Upper lobe of left lung (tissue), 6 donors: ENCODE results near the gene PRXL2A. TPM values are rescaled to one million over a fixed set of nuclear protein-coding genes. Genes with fewer than 3 reads are reported as not detected.

Source experiments
- ATAC-seq, 2 donors: fragments of 200-7000 bp; cut with Tn5 transposase; one replicate each; pipeline ENCODE4 v1.9.1; 2022; ENCODE audit warnings: mild to moderate bottlenecking in 2 of 2, moderate library complexity in 2 of 2; ENCODE audit not compliant: low FRiP score in 2 of 2
- DNase-seq, 2 donors: peaks; one replicate each; pipeline ENCODE4 v3.0.0-alpha.2; 2019 to 2020
- H3K27ac ChIP-seq, 4 donors: fragments of 200-600 bp; sonication (generic); one replicate each; pipeline ENCODE4 v1.5.1; 2016 to 2019
- H3K27me3 ChIP-seq, 4 donors: fragments of 200-600 bp; sonication (generic); one replicate each; pipeline ENCODE4 v1.5.1; 2017 to 2019
- H3K36me3 ChIP-seq, 4 donors: fragments of 200-600 bp; sonication (generic); one replicate each; pipeline ENCODE4 v1.5.1; 2016 to 2019
- H3K4me1 ChIP-seq, 4 donors: fragments of 200-600 bp; sonication (generic); one replicate each; pipeline ENCODE4 v1.5.1; 2018 to 2019
- H3K4me3 ChIP-seq, 4 donors: fragments of 200-600 bp; sonication (generic); one replicate each; pipeline ENCODE4 v1.5.1; 2017 to 2019; ENCODE audit warnings: mild to moderate bottlenecking in 2 of 4, moderate library complexity in 1 of 4
- H3K9me3 ChIP-seq, 4 donors: fragments of 200-600 bp; sonication (generic); one replicate each; pipeline ENCODE4 v1.5.1; 2018 to 2019
- EP300 ChIP-seq, 4 donors: sonication (generic); formaldehyde crosslinking; IDR thresholded peaks; one replicate each; pipeline ENCODE4 v1.5.1; 2017; ENCODE audit warnings: antibody characterized with exemption in 4 of 4, control low read depth in 2 of 4
- POLR2A ChIP-seq, 4 donors: fragments of 450-650 bp; IDR thresholded peaks; one replicate each; pipeline ENCODE4 v1.5.1; 2016 to 2017; ENCODE audit warnings: antibody characterized with exemption in 4 of 4, mild to moderate bottlenecking in 2 of 4
- POLR2AphosphoS5 ChIP-seq, 2 donors: sonication (generic); formaldehyde crosslinking; IDR thresholded peaks; one replicate each; pipeline ENCODE4 v1.5.1; 2017; ENCODE audit warnings: antibody characterized with exemption in 2 of 2
- WGBS, 2 donors: methylation state at CpG; one replicate each; pipeline ENCODE4 v1.1.5; 2017 to 2018; 5-methylcytosine and 5-hydroxymethylcytosine counted together
- total RNA-seq, 6 donors: library from RNA; depleted of rRNA in 4 of 6; stranded (reverse); fragments of >200 nt in 4 of 6; gene quantifications; one replicate each; pipeline versions ENCODE4 v1.1.0 to v1.2.1, GENCODE V29; 2016 to 2021
- TF ChIP-seq, protein P1 (sequence below), 6 experiments: fragments of 450-650 bp in 4 of 6; fragments of 200-600 bp in 2 of 6; sonication (generic) in 2 of 6; IDR thresholded peaks; one replicate each; pipeline ENCODE4 v1.5.1; 2016 to 2019; ENCODE audit warnings: antibody characterized with exemption in 6 of 6
- donor health status: DM: no; HTN: no; CAD: no; lungs with moderate emphysema.
- donor health status: DM: no; HTN: yes; CAD: no; lungs with severe emphysema.

PRXL2A gene
- total RNA-seq, 6 donors from 2014 or later: 19.9 to 46.0 (median 33.2) TPM

DNA sequence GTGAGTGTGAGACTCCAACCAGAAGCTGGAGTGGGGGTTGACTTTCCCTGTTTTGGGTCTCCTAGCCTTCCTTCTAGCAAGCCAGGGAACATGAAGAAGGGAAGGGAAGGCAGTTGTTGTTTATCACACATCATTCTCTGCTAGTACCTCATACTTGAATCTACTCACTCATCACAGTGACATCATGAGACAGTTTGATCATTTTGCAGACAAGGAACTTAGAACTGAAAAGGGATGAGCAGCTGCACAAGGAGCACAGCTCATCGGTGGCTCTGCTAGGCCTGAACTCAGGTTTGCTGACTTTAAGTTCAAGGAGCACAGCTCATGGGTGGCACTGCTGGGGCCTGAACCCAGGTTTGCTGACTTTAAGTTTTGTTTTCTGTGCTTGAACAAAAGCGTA lies 19.2 kb downstream of the PRXL2A start:
- WGBS, 2 donors: 84 to 95% methylated on average over 2 of the region's 2 CpGs
- no peak for DNase-seq
- H3K36me3 ChIP-seq: peaks cover 0 to 5% (median 2%) of the 10 kb centered on the region in 4 donors

DNA sequence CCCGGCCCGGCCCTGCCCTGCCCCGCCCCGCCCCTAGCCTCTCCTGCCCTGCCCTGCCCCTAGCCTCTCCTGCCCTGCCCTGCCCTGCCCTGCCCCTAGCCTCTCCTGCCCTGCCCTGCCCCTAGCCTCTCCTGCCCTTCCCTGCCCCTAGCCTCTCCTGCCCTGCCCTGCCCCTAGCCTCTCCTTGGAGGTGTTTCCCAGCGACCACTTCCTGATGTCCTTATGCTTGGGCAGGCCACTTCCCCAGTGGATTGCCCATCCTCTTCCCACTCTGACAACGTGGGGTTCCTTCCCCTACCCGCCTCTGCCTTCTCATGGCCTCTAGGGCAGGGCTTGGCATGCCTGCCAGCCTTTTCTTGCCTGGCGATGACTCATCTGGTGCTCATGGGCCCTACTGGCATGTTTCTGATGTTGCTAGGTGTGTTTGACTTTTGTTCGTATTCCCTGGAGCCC lies 21.2 kb downstream of the PRXL2A start:
- Histone ChIP-seq H3K27me3 (no peaks in the 10 kb centered on the region), H3K4me3 (no peak overlapping the region), H3K9me3 (no peaks in the 10 kb centered on the region), H3K27ac (no peak overlapping the region), H3K36me3 (peaks cover 0 to 5% (median 0%) of the 10 kb centered on the region in 4 donors), H3K4me1 (peaks cover 0 to 5% (median 0%) of the 10 kb centered on the region in 4 donors)
- WGBS, 2 donors: 65 to 74% methylated on average over 9 of the region's 9 CpGs
- peak; percentile 29 to 88 for DNase-seq
- ATAC-seq: peak; percentile 81 to 85
- no peak for TF ChIP-seq POLR2A (IDR thresholded peaks at IDR 0.05)
- TF ChIP-seq EP300 (IDR thresholded peaks at IDR 0.05): no peak
- TF ChIP-seq, protein P1, sequence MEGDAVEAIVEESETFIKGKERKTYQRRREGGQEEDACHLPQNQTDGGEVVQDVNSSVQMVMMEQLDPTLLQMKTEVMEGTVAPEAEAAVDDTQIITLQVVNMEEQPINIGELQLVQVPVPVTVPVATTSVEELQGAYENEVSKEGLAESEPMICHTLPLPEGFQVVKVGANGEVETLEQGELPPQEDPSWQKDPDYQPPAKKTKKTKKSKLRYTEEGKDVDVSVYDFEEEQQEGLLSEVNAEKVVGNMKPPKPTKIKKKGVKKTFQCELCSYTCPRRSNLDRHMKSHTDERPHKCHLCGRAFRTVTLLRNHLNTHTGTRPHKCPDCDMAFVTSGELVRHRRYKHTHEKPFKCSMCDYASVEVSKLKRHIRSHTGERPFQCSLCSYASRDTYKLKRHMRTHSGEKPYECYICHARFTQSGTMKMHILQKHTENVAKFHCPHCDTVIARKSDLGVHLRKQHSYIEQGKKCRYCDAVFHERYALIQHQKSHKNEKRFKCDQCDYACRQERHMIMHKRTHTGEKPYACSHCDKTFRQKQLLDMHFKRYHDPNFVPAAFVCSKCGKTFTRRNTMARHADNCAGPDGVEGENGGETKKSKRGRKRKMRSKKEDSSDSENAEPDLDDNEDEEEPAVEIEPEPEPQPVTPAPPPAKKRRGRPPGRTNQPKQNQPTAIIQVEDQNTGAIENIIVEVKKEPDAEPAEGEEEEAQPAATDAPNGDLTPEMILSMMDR (IDR thresholded peaks at IDR 0.05): peak in 1 of 6 experiments; percentile 21
- TF ChIP-seq POLR2AphosphoS5 (IDR thresholded peaks at IDR 0.05): peak in 1 of 2 donors; percentile 33

More for the DNA sequence above, 19.2 kb downstream of the PRXL2A start:
- Histone ChIP-seq H3K4me3 (no peak overlapping the region), H3K9me3 (no peaks in the 10 kb centered on the region), H3K4me1 (peaks cover 0 to 5% (median 0%) of the 10 kb centered on the region in 4 donors), H3K27ac (no peak overlapping the region), H3K27me3 (no peaks in the 10 kb centered on the region)
- ATAC-seq: no peak
- TF ChIP-seq POLR2AphosphoS5 (IDR thresholded peaks at IDR 0.05) (no peak), POLR2A (IDR thresholded peaks at IDR 0.05) (no peak), EP300 (IDR thresholded peaks at IDR 0.05) (no peak)
- TF ChIP-seq, protein P1 (IDR thresholded peaks at IDR 0.05): no peak

- Histone ChIP-seq H3K27me3 (no peaks in the 10 kb centered on the region), H3K4me3 (no peak overlapping the region), H3K9me3 (no peaks in the 10 kb centered on the region), H3K36me3 (no peaks in the 10 kb centered on the region), H3K27ac (no peak overlapping the region), H3K4me1 (peaks cover 0 to 5% (median 0%) of the 10 kb centered on the region in 4 donors)
- no peak for DNase-seq
- TF ChIP-seq POLR2AphosphoS5 (IDR thresholded peaks at IDR 0.05) (no peak), POLR2A (IDR thresholded peaks at IDR 0.05) (no peak)
- ATAC-seq: no peak
- WGBS, 2 donors: 72 to 79% methylated on average over 3 of the region's 3 CpGs
These were observed 24.8 kb downstream of the PRXL2A start for GRCh38 chr10:80433134-80433533.

DNA sequence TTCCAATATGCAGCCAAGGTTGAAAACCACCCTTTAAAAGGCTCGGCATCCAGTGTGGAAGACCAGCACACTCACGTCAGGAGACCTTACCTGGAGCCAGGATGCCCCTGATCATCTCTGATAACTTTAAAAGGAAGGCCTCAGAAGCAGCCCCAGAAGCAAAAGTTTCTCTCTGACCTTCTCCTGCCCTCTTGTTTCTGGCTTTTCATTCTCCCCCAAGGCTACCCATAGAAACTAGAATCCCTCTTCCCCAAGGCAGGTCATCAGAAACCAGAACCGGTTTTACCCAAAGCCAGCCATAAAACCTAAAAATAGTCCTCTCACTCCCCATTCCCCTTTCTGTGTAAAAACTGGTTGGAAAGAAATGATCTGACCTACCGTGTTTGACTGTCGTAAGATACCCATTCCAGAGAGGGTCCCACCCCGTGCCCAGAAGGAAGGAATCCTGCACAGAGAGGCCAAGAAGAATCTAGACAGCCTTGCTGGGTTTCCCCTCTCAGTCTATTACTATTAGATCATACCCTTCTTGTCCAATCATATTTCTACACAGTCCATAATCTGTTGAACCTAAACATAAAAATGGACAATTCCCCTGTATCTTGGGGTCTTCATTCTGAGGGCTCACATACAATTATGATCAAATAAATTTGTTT lies 28.2 kb downstream of the PRXL2A start:
- no peaks in the 10 kb centered on the region for H3K4me1 ChIP-seq
- H3K36me3 ChIP-seq: no peaks in the 10 kb centered on the region
- no peaks in the 10 kb centered on the region for H3K9me3 ChIP-seq
- no peak overlapping the region for H3K27ac ChIP-seq
- H3K27me3 ChIP-seq: no peaks in the 10 kb centered on the region
- WGBS, 2 donors: 67 to 84% methylated on average over 6 of the region's 6 CpGs
- DNase-seq (no peak), ATAC-seq (no peak)
- TF ChIP-seq, protein P1 (IDR thresholded peaks at IDR 0.05): no peak
- TF ChIP-seq POLR2A (IDR thresholded peaks at IDR 0.05) (no peak), POLR2AphosphoS5 (IDR thresholded peaks at IDR 0.05) (no peak)
- H3K4me3 ChIP-seq: no peak overlapping the region

DNA sequence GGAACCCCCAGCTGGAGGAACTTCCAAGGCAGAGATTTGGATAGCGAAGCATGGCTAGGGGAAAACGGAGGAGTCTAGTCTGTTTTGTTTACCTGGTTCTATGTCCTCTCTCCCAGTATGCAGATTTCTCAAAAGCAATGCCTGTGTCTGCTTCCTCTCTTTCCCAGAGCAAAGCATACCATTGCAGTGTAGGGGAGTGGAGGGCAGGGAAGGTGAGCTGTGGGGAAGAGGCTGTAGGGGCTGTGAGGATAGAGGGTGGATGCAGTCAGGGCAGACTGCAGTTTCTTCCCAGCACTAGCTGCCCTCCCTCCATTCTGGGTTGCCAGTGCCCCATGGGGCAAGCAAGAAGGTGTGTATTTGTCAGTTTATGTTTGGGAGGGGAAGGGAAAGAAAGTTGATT lies 28.9 kb downstream of the PRXL2A start:
- no peaks in the 10 kb centered on the region for H3K9me3 ChIP-seq
- ATAC-seq (no peak), DNase-seq (no peak)
- 75 to 86% methylated on average over 2 of the region's 2 CpGs for WGBS, 2 donors
- no peak for TF ChIP-seq POLR2A (IDR thresholded peaks at IDR 0.05)
- TF ChIP-seq, protein P1 (IDR thresholded peaks at IDR 0.05): no peak
- no peak for TF ChIP-seq POLR2AphosphoS5 (IDR thresholded peaks at IDR 0.05)
- TF ChIP-seq EP300 (IDR thresholded peaks at IDR 0.05): no peak
- H3K27ac ChIP-seq: no peak overlapping the region
- no peaks in the 10 kb centered on the region for H3K36me3 ChIP-seq
- H3K4me3 ChIP-seq: no peak overlapping the region
- H3K4me1 ChIP-seq: no peaks in the 10 kb centered on the region
- H3K27me3 ChIP-seq: no peaks in the 10 kb centered on the region
